NCI-H345 (cell line): ENCODE results near the gene EYS.
"Not testable (repeated sequence)": the region's sequence is repeated elsewhere in the genome, so short reads cannot be mapped to it uniquely, and the experiment has no call there.

Experiments
- DNase-seq: peaks from one replicate; lab custom pipeline; 2025; lab: John Stamatoyannopoulos, UW

Gene EYS

DNA sequence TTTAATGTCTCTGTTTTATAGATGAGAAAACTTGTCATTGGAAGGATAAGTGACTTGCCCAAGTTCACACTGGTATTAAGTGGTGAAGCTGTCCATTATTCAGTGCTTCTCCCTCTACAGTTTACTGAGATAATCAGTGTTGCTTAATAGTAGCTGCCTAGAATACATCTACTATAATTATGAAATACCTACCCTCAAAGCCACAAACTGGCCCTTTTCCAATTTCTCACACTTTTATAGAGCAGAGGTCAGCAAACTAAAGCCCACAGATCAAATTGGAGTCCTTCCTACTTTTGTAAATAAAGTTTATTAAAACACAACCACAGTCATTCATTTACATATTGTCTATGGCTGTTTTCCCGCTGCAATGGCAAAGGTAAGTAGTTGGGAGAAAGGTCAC lies 73.5 kb downstream of the EYS start:
- DNase-seq, result no peak

GRCh38 chr6:65631711-65632110 lies 75.3 kb downstream of the EYS start:
- no peak for DNase-seq

GRCh38 chr6:65627434-65627999 lies 79.5 kb downstream of the EYS start:
- DNase-seq, result not testable (repeated sequence)

- DNase-seq, result no peak
These were observed 80.0 kb downstream of the EYS start for GRCh38 chr6:65627015-65627414.

GRCh38 chr6:65623566-65623965 lies 83.5 kb downstream of the EYS start:
- no peak for DNase-seq

DNA sequence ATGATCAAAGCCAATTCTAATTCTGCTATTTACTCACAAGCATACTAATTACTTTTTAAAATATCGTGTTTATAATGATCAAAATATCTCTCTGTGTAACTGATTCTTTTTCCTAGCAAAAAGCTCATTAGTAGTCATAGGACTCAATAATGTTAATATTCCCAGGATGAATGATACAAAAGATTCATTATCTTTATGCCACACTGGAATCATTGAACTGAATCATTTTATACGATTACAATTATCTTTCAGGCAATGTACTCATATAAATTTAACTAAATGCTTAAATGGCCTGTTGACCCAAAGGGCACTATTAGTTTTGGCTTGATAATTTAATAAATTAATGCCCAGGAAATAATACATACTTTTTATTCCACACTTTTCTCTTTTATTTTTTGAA lies 96.3 kb downstream of the EYS start:
- DNase-seq, result no peak

DNA sequence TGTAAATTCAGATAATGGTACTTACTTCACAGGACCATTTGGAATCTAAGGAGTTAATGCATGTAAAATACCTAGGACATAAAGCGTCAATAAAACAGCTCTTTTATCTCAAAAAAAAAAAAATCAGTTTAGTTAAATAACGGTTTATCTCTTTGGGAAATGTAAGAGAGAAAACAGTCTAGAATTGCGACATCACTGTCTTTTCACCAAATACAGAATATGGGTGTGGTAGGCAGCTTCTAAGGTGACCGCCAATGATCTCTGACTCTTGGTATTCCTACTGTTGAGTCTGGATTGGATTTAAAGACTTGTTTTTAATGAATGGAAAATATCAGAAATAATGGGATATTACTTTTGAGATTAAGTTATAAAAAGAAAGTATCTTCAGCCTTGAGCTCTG lies 111.5 kb downstream of the EYS start:
- DNase-seq, result no peak

GRCh38 chr6:65570340-65570739 lies 136.7 kb downstream of the EYS start:
- no peak for DNase-seq

DNA sequence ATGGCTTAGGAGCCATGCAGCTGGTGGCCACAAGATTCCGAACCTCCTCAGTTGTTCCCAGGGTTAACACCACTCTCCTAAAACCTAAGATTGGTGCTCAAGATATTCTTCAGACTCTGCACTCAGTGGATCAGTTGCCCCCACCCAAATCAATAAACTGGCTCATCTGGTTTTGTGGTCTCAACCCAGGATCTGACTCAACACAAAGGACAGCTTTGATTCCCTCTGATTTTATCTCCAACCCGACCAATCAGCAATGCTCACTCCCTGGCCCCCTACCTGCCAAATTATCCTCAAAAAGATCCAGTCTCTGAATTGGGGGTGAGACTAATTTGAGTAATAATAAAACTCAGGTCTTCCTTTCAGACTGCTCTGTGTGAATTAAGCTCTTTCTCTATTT lies 137.5 kb downstream of the EYS start:
- DNase-seq, result no peak

DNA sequence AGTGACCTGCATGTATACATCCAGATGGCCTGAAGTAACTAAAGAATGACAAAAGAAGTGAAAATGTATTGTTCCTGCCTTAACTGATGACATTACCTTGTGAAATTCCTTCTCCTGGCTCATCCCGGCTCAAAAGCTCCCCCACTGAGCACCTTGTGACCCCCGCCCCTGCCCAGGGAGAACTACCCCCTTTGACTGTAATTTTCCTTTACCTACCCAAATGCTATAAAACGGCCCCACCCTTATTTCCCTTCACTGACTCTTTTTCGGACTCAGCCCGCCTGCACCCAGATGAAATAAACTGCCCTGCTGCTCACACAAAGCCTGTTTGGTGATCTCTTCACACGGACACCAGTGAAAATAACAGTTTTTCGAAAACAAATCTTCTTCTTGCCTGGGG lies 138.0 kb downstream of the EYS start:
- DNase-seq, result not testable (repeated sequence)

DNA sequence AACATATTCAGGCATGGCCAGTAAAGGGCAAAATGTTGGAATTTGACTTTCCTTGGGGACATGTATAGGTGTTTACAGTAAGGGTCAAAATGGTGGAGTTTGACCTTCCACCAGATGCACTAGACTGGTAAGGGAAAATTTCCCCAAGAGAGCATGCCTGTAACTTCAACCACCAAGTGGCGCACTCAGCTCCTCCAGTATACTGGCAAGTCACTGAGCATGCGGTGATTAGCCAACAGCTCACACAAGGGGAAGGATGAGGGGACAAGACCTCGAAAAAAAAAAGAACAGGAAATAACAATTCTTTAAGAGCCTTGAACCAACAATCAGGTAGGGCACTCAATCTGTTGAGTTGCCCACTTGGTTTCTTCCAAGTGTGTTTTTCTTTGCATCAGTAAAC lies 140.9 kb downstream of the EYS start:
- no peak for DNase-seq

- DNase-seq, result no peak
These were observed 149.0 kb downstream of the EYS start for GRCh38 chr6:65558071-65558470.

DNA sequence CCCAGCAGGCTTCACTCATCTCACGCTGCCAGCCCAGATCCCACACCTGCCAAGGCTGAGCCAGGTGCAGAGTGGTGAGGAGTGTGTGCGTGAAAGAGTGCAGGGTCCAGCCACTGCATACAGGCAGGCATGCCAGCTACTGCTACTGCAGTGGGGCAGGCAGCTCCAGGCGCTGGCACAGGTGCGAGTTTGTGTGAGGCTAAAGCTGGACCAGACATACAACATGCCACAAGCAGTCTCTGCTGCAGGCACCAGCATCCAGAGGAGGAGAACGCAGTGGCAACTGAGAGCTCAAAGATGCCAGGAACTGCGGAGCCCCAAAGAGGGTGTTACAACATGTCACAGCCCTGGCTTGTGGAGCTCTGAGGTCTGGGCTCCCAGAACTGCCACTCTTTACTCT lies 149.8 kb downstream of the EYS start:
- peak; percentile 58 for DNase-seq

DNA sequence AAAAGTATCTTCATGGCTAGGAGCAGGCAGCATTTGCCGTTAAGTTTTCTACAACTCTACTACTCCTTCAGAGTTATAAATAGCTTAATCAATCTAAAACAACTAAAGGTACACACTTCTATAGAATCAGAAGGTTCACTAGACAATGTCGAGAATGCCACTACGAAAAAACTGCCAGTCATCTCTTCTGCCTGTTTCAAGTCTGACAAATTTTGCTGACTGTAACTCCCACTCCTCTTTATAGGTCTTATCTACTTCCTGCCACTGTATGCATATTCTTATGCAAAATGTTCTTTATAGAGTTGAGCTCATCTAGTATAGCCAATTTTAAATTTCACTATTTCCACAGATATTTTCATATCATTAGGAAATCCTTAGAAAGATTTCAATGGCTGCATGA lies 160.1 kb downstream of the EYS start:
- no peak for DNase-seq

GRCh38 chr6:65545920-65546319 lies 161.1 kb downstream of the EYS start:
- DNase-seq, result no peak

- no peak for DNase-seq
These were observed 168.4 kb downstream of the EYS start for GRCh38 chr6:65538644-65539043.

DNA sequence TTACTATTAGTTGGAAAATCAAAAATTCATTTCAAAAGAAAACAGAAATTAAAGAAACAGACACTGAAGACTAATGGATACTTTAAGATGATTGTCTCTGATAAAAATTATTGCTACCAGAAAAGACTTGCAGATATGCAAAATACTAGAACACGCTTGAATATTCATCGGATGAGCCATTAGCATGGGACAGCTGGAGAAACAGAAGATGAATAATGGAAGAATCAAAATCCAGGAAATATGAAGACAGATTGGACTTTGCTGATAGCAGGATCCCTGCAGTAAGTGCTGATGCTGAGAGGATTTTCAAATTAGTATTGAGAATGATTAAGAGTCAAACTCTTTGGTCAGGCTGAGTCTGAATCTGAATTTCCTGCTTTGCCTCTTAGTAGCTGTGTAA lies 169.4 kb downstream of the EYS start:
- no peak for DNase-seq

DNA sequence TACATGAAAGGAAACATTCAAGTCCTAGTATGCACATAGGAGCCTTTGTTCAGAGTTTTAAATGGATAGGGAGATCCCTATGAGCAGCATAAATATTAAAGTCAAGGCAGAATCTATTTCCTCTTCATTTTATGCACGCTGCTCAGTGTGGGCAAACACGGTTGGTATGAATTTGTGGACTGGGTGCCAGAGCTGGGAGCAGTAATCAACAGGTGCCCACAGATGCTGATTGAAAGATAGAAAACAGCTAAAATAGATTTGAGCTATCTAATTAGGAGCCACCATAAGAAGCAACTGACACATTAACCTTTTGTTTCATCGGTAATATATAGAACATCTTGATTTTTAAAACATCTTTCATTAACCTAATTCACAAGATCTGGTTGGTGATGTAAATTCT lies 175.5 kb downstream of the EYS start:
- DNase-seq, result no peak

DNA sequence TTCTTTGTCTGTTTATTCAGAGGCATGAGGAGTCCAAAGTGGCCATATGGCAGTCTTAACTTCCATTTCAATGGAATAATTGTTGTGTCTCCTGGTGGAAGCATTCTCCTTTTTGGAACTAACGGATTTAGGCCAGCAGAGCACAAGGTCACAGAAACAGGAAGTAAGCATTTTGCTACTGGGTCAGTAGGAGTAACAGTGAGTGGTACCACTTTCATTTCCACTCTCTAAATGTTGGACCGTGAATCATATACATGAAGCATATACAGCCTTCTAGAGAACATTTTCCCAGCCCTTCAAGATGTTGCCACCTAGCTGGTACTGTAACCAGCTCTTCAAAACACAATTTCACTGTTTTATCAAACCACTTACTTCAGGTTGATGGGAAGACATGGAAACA lies 182.8 kb downstream of the EYS start:
- no peak for DNase-seq

DNA sequence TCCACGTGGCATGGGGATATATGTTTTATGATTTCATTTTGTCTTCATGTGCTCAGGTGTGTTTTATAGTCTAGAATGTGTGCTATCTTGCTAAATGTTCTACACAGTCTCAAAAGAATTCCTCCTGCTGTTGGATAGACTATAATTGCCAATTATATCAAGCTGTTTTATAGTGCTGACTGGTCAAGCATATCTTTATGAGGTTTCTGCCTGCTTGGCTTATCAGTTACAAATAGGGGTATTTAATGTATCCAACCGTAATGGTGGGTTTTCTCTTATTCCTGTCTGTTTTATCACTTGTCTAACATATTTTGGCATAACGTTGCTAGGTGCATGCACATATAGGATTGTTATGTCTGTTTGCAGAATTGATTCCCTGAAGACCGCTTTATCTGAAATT lies 201.3 kb downstream of the EYS start:
- DNase-seq, result no peak

- DNase-seq, result no peak
These were observed 206.0 kb downstream of the EYS start for GRCh38 chr6:65501045-65501444.

DNA sequence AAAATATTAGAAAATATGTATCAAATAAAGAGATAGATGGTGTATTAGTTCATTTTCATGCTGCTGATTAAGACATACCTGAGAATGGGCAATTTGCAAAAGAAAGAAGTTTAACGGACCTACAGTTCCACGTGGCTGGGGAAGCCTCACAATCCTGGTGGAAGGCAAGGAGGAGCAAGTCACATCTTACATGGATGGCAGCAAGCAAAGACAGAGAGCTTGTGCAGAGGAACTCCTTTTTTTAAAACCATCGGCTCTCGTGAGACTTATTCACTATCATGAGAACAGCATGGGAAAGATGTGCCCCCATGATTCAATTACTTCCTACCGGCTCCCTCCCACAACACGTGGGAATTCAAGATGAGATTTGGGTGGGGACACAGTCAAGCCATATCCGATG lies 223.4 kb downstream of the EYS start:
- DNase-seq, result not testable (repeated sequence)

DNA sequence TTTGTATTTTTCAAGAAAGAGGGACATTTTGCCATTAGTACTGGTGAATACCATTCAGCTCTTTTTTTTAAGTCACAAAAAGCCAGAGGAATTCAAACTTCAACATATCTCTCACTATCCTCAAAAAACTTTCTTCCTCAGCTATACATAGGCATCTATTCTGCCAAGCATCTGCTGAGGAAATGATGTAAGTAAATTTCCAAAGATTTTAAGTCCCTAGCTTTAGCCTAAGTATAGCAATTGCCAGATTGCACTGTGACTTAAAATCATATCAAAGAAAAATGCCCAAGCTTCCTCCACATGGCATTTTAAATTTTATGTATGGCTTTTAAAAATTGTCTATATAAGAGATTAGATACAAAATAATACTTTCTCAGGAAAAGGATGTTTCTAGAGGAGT lies 237.4 kb downstream of the EYS start:
- DNase-seq, result no peak

- DNase-seq, result no peak
These were observed 238.7 kb downstream of the EYS start for GRCh38 chr6:65468307-65468706.

- no peak for DNase-seq
These were observed 245.9 kb downstream of the EYS start for GRCh38 chr6:65461121-65461520.
